Endothelial cell of umbilical vein (primary cell): Measurements from ENCODE around the gene DUSP14. TPM values are rescaled to one million over a fixed set of nuclear protein-coding genes. Genes with fewer than 3 reads are reported as not detected.

Experiments used
- BruUV-seq: library from RNA; stranded (reverse); fragments of 400-500 nt; replicated peaks from 2 replicates; lab custom pipeline; 2021; lab: Mats Ljungman, UMichigan
- CTCF ChIA-PET: fragments of 300-600, 350-600 bp; sonication (Branson Sonifier 250); formaldehyde crosslinking; loops from one replicate; lab custom pipeline; 2021; ENCODE audit warnings: antibody characterized with exemption, inconsistent platforms; lab: Charles Lee
- POLR2A ChIA-PET: fragments of 300-600, 350-600 bp; sonication (Branson Sonifier 250); formaldehyde crosslinking; loops from one replicate; lab custom pipeline; 2021; ENCODE audit warnings: antibody characterized with exemption, inconsistent platforms; lab: Charles Lee
- DNase-seq: peaks from one replicate; pipeline ENCODE4 v3.0.0-alpha.2; 2011; ENCODE audit warnings: low read depth, low spot score
- FAIRE-seq: peaks from 2 replicates; lab custom pipeline; 2011; peaks lifted over from hg19 to GRCh38; lab: Jason Lieb, UNC
- H2AFZ ChIP-seq: 2 replicates; pipeline ENCODE4 v1.6.0; 2012; ENCODE audit warnings: low read depth, low read length, control low read depth, inconsistent platforms
- H3K27ac ChIP-seq: 2 replicates; pipeline ENCODE4 v1.5.1; 2011; ENCODE audit warnings: low read depth, mild to moderate bottlenecking, control low read depth, low read length, moderate library complexity; ENCODE audit not compliant: insufficient read depth
- H3K27me3 ChIP-seq, 2 experiments: 2 replicates each; pipeline versions ENCODE4 v1.6.0 to v1.6.1; 2011; ENCODE audit warnings: low read length in 2 of 2, mixed read lengths in 1 of 2; ENCODE audit not compliant: control insufficient read depth in 2 of 2, insufficient read depth in 2 of 2
- H3K36me3 ChIP-seq, 2 experiments: 2 replicates in 1 of 2; 3 replicates in 1 of 2; pipeline ENCODE4 v1.5.1; 2011; ENCODE audit warnings: low read length in 2 of 2, mild to moderate bottlenecking in 1 of 2, moderate library complexity in 1 of 2; ENCODE audit not compliant: control insufficient read depth in 2 of 2, insufficient read depth in 2 of 2; ENCODE audit errors: extremely low read depth in 1 of 2
- H3K4me1 ChIP-seq: 3 replicates; pipeline ENCODE4 v1.5.1; 2011; ENCODE audit warnings: mild to moderate bottlenecking, low read length; ENCODE audit not compliant: control insufficient read depth, insufficient read depth; ENCODE audit errors: extremely low read depth
- H3K4me2 ChIP-seq: 2 replicates; pipeline ENCODE4 v1.6.1; 2011; ENCODE audit warnings: low read length, control low read depth, mixed read lengths; ENCODE audit not compliant: insufficient read depth
- H3K4me3 ChIP-seq, 3 experiments: fragments of 200-600 bp in 1 of 3; sonication (generic), shearing (Covaris generic) in 1 of 3; replicated peaks in 1 of 3; 2 replicates each; pipeline ENCODE4 v1.5.1; 2011 to 2016; ENCODE audit warnings: control low read depth in 3 of 3, low read length in 3 of 3, mild to moderate bottlenecking in 2 of 3, inconsistent platforms in 1 of 3, low read depth in 1 of 3, moderate library complexity in 1 of 3; ENCODE audit not compliant: insufficient read depth in 1 of 3
- H3K79me2 ChIP-seq: 2 replicates; pipeline ENCODE4 v1.6.0; 2012; ENCODE audit warnings: low read length, inconsistent platforms; ENCODE audit not compliant: control insufficient read depth, insufficient read depth
- H3K9ac ChIP-seq: replicated peaks from 2 replicates; pipeline ENCODE3; 2011; ENCODE audit warnings: low read length, control low read depth; ENCODE audit not compliant: insufficient read depth; ENCODE audit errors: extremely low read depth
- H3K9me1 ChIP-seq: replicated peaks from 3 replicates; pipeline ENCODE4 v1.6.0; 2011; ENCODE audit warnings: mild to moderate bottlenecking, low read length; ENCODE audit not compliant: control insufficient read depth, insufficient read depth; ENCODE audit errors: extremely low read depth
- H3K9me3 ChIP-seq: replicated peaks from 2 replicates; pipeline ENCODE4 v1.5.1; 2012; ENCODE audit warnings: low read length, inconsistent platforms; ENCODE audit not compliant: control insufficient read depth, insufficient read depth
- H4K20me1 ChIP-seq: replicated peaks from 2 replicates; pipeline ENCODE3; 2011; ENCODE audit warnings: mild to moderate bottlenecking, low read length; ENCODE audit not compliant: control insufficient read depth, insufficient read depth; ENCODE audit errors: extremely low read depth
- EZH2 ChIP-seq: IDR thresholded peaks from 2 replicates; pipeline ENCODE4 v1.6.1; 2012; ENCODE audit warnings: borderline replicate concordance, low read depth, mild to moderate bottlenecking, moderate library complexity, low read length, inconsistent platforms; ENCODE audit not compliant: severe bottlenecking
- FOS ChIP-seq: IDR thresholded peaks from 2 replicates; pipeline ENCODE4 v1.6.1; 2011; ENCODE audit warnings: mild to moderate bottlenecking, low read length, moderate library complexity, borderline replicate concordance; ENCODE audit not compliant: insufficient read depth
- GATA2 ChIP-seq: IDR thresholded peaks from 2 replicates; pipeline ENCODE4 v1.7.0; 2011; ENCODE audit warnings: low read depth, mild to moderate bottlenecking, moderate library complexity, mixed read lengths, low read length; ENCODE audit not compliant: insufficient read length, insufficient read depth
- JUN ChIP-seq: IDR thresholded peaks from 2 replicates; pipeline ENCODE4 v1.6.1; 2011; ENCODE audit warnings: borderline replicate concordance, low read depth; ENCODE audit not compliant: insufficient read length, insufficient read depth
- MAX ChIP-seq: IDR thresholded peaks from 2 replicates; pipeline ENCODE4 v1.6.1; 2011; ENCODE audit not compliant: insufficient read depth, insufficient read length
- MYC ChIP-seq: IDR thresholded peaks from one replicate; pipeline ENCODE4 v1.6.1; 2011; ENCODE audit warnings: mild to moderate bottlenecking, low read depth, low read length
- POLR2A ChIP-seq: IDR thresholded peaks from 2 replicates; pipeline ENCODE4 v1.6.1; 2012; ENCODE audit warnings: low read depth, mild to moderate bottlenecking, control low read depth, low read length
- POLR2AphosphoS5 ChIP-seq: IDR thresholded peaks from 2 replicates; pipeline ENCODE4 v1.6.1; 2012; ENCODE audit warnings: low read depth, mild to moderate bottlenecking, control low read depth, low read length, moderate library complexity; ENCODE audit not compliant: insufficient read depth
- dilution Hi-C: fragments of 300-500 bp; cut with MboI; formaldehyde crosslinking; loops from one replicate; pipeline ENCODE4 v1.15.0; 2019; ENCODE audit warnings: low sequenced_read_pairs; ENCODE audit not compliant: extremely low pct_ligation_motif_present
- intact Hi-C: fragments of 100-400 bp; cut with micrococcal nuclease; formaldehyde crosslinking; loops from one replicate; pipeline ENCODE4 v1.10.0; 2022
- polyA plus RNA-seq, 4 experiments: library from polyadenylated mRNA; depleted of rRNA in 3 of 4; stranded (reverse) in 3 of 4; unstranded in 1 of 4; fragments of >200 nt; gene quantifications; 2 replicates each; pipeline versions ENCODE4 v1.2.1 to v1.2.3, GENCODE V29; 2011 to 2012; ENCODE audit warnings: missing spikeins in 1 of 4
- total RNA-seq: library from RNA; stranded (reverse); gene quantifications from 2 replicates; pipeline ENCODE4 v1.2.3, GENCODE V29; 2021
- TF ChIP-seq, protein P1 (sequence below), 2 donors: IDR thresholded peaks; 1 replicate in 1 of 2; 2 replicates in 1 of 2; pipeline ENCODE4 v1.5.1; 2011; ENCODE audit warnings: low read length in 2 of 2, mild to moderate bottlenecking in 2 of 2, moderate library complexity in 2 of 2, control low read depth in 1 of 2, inconsistent platforms in 1 of 2, low read depth in 1 of 2; ENCODE audit not compliant: insufficient read depth in 1 of 2; ENCODE audit errors: extremely low read depth in 1 of 2

The DUSP14 gene
- total and polyA plus RNA-seq, 2 donors (not counting 3 experiments of a cell fraction or from before 2014, with no cell fraction given), result 36.4 to 62.5 TPM

DNA sequence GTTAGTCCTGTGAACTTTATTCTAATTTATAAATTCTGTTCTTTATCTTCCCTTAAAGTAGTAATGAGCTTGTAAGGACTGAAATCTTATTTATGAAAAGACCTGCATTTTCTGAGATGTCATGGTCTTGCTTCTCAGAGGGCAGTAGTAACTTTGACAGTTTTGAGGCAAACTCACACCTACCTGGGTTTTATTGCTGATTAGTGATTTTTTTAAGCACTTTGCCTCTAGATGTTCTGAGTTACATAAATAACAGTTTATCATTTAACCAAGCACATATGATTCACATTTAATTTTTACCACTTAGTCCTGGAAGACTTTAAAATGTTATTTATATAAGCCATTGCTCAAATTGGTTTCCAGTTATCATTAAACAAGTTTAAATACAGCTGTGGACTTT lies 10.7 kb downstream of the DUSP14 start:
- no peaks in the 10 kb centered on the region for H4K20me1 ChIP-seq
- no peaks in the 10 kb centered on the region for H3K9me3 ChIP-seq
- H3K4me1 ChIP-seq, result no peaks in the 10 kb centered on the region
- H3K36me3 ChIP-seq, result no peaks in the 10 kb centered on the region
- no peak overlapping the region for H3K4me2 ChIP-seq
- H3K79me2 ChIP-seq, result peaks cover 86% of the 10 kb centered on the region
- no peak for TF ChIP-seq EZH2
- TF ChIP-seq POLR2A, result no peak
- TF ChIP-seq POLR2AphosphoS5, result no peak
- TF ChIP-seq JUN, result no peak
- no peak for TF ChIP-seq GATA2
- TF ChIP-seq MYC, result no peak
- TF ChIP-seq FOS, result no peak
- TF ChIP-seq, protein P1, sequence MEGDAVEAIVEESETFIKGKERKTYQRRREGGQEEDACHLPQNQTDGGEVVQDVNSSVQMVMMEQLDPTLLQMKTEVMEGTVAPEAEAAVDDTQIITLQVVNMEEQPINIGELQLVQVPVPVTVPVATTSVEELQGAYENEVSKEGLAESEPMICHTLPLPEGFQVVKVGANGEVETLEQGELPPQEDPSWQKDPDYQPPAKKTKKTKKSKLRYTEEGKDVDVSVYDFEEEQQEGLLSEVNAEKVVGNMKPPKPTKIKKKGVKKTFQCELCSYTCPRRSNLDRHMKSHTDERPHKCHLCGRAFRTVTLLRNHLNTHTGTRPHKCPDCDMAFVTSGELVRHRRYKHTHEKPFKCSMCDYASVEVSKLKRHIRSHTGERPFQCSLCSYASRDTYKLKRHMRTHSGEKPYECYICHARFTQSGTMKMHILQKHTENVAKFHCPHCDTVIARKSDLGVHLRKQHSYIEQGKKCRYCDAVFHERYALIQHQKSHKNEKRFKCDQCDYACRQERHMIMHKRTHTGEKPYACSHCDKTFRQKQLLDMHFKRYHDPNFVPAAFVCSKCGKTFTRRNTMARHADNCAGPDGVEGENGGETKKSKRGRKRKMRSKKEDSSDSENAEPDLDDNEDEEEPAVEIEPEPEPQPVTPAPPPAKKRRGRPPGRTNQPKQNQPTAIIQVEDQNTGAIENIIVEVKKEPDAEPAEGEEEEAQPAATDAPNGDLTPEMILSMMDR (IDR thresholded peaks at IDR 0.05; ENCODE audit: extremely low read depth in 1 of 2, insufficient read depth in 1 of 2, low read depth in 1 of 2, low read length in 2 of 2), result no peak
- no peak for TF ChIP-seq MAX
- no TSS peak for BruUV-seq
- H3K27me3 ChIP-seq, result no peaks in the 10 kb centered on the region
- ChIA-PET CTCF (interaction anchor here (0.9 to 1.4 kb wide), 2 partner anchors 12 to 13 kb away, joined by 3 to 5 read pairs; no protein-coding TSS in a partner anchor), POLR2A (no interaction called here)
- intact Hi-C loops (no loop called here), dilution Hi-C loops (no loop called here)
- H3K9me1 ChIP-seq, result no peaks in the 10 kb centered on the region
- no peak overlapping the region for H3K4me3 ChIP-seq
- no peak overlapping the region for H3K27ac ChIP-seq
- DNase-seq (no peak), FAIRE-seq (no peak)
- no peak overlapping the region for H3K9ac ChIP-seq
- no peak overlapping the region for H2AFZ ChIP-seq
